Mucosa of rectum (tissue), 2 donors: ENCODE measurements around the gene MOB2.

Experiments
- H3K27ac ChIP-seq, 2 donors: one replicate each; pipeline ENCODE4 v1.7.0; 2013; ENCODE audit warnings: inconsistent platforms in 2 of 2, low read depth in 2 of 2, low read length in 2 of 2
- H3K27me3 ChIP-seq, 2 donors: one replicate each; pipeline ENCODE4 v1.7.0; 2013; ENCODE audit warnings: low read length in 2 of 2; ENCODE audit not compliant: control insufficient read depth in 2 of 2, insufficient read depth in 2 of 2
- H3K36me3 ChIP-seq, 2 donors: one replicate each; pipeline ENCODE4 v1.7.0; 2013; ENCODE audit warnings: low read length in 2 of 2; ENCODE audit not compliant: control insufficient read depth in 2 of 2, insufficient read depth in 2 of 2
- H3K4me1 ChIP-seq, 2 donors: one replicate each; pipeline ENCODE4 v1.7.0; 2013; ENCODE audit warnings: low read length in 2 of 2, mild to moderate bottlenecking in 1 of 2; ENCODE audit not compliant: control insufficient read depth in 2 of 2, insufficient read depth in 2 of 2
- H3K4me3 ChIP-seq, 2 donors: one replicate each; pipeline ENCODE4 v1.7.0; 2013; ENCODE audit warnings: low read length in 2 of 2
- H3K9ac ChIP-seq, 2 donors: one replicate each; pipeline ENCODE4 v1.7.0; 2013; ENCODE audit warnings: low read length in 2 of 2, low read depth in 1 of 2, mild to moderate bottlenecking in 1 of 2
- H3K9me3 ChIP-seq, 2 donors: one replicate each; pipeline ENCODE4 v1.7.0; 2013; ENCODE audit warnings: low read length in 2 of 2; ENCODE audit not compliant: control insufficient read depth in 2 of 2
- donor health status: healthy.
- donor health status: Normal muscosa, but diverticular disease.

The MOB2 gene

DNA sequence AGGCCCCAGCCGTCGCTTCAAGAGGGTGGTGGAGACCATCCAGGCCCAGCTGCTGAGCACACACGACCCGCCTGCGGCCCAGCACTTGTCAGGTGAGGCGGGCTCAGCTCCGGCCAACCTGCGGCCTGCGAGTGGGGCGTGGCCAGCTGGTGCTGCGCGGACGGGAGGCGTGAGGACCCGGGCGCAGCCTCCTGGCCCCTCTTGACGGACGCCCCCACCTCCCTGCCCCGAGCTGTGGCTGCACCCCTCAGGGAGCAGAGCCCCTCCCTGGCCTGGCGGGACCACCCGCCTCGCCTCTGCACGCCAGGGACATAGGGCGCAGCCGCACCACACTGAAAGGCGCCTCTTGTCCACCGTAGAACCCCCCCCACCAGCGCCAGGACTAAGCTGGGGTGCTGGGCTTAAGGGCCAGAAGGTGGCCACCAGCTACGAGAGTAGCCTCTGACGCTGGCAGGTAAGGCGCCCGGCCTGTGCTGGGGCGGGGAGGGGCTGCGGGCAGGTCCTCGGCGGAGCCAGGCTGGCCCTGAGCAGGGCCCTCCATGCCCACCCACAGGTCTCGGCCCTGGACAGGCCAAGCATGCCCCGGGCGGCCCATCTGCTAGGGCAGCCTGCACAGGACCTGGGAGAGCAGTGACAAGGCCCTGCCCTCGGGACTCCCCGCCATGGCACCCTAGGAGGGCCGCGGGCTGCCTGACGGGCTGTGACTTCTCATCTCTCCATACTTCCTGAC lies 29.8 kb downstream of the MOB2 start:
- H3K9me3 ChIP-seq = no peaks in the 10 kb centered on the region
- H3K27ac ChIP-seq = no peak overlapping the region
- peaks cover 6% of the 10 kb centered on the region in 2 donors for H3K4me1 ChIP-seq
- H3K27me3 ChIP-seq = peaks cover 2 to 3% of the 10 kb centered on the region in 2 donors
- H3K4me3 ChIP-seq = no peak overlapping the region
- no peak overlapping the region for H3K9ac ChIP-seq
- no peaks in the 10 kb centered on the region for H3K36me3 ChIP-seq

DNA sequence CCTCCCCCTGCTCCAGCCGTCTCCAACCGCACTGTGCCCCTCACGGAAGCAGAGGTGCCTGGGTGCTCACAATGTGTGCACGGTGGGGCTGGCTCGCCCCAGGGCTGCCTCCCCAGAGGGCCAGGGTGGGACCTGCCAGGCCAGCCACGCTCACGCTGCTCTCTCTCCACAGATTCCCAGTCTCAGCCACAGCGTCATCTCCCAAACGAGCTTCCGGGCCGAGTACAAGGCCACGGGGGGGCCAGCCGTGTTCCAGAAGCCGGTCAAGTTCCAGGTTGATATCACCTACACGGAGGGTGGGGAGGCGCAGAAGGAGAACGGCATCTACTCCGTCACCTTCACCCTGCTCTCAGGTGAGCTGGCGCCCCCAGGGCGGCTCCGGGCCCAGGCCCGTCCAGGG lies 30.4 kb downstream of the MOB2 start:
- H3K27ac ChIP-seq = no peak overlapping the region
- no peaks in the 10 kb centered on the region for H3K9me3 ChIP-seq
- peaks cover 6% of the 10 kb centered on the region in 2 donors for H3K4me1 ChIP-seq
- H3K36me3 ChIP-seq = no peaks in the 10 kb centered on the region
- no peak overlapping the region for H3K9ac ChIP-seq
- no peak overlapping the region for H3K4me3 ChIP-seq
- peaks cover 2 to 3% of the 10 kb centered on the region in 2 donors for H3K27me3 ChIP-seq

DNA sequence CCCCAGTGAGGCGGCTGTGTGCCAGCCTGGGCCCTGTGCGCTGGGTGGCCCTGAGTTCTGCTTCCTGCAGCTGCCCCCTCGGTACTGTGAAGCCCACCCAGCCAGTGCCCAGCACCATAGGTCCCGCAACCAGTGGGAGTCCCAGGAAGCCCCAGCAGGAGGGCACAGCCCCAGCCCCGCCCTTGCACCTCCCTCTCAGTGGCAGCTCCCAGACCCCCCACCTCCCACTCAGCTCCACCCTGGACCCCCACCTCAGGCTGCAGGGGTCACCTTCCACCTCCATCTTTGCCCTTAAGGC lies 30.9 kb downstream of the MOB2 start:
- H3K36me3 ChIP-seq = no peaks in the 10 kb centered on the region
- H3K27me3 ChIP-seq = peaks cover 2 to 3% of the 10 kb centered on the region in 2 donors
- no peak overlapping the region for H3K4me3 ChIP-seq
- H3K4me1 ChIP-seq = peaks cover 6% of the 10 kb centered on the region in 2 donors
- no peak overlapping the region for H3K27ac ChIP-seq
- no peak overlapping the region for H3K9ac ChIP-seq
- no peaks in the 10 kb centered on the region for H3K9me3 ChIP-seq

DNA sequence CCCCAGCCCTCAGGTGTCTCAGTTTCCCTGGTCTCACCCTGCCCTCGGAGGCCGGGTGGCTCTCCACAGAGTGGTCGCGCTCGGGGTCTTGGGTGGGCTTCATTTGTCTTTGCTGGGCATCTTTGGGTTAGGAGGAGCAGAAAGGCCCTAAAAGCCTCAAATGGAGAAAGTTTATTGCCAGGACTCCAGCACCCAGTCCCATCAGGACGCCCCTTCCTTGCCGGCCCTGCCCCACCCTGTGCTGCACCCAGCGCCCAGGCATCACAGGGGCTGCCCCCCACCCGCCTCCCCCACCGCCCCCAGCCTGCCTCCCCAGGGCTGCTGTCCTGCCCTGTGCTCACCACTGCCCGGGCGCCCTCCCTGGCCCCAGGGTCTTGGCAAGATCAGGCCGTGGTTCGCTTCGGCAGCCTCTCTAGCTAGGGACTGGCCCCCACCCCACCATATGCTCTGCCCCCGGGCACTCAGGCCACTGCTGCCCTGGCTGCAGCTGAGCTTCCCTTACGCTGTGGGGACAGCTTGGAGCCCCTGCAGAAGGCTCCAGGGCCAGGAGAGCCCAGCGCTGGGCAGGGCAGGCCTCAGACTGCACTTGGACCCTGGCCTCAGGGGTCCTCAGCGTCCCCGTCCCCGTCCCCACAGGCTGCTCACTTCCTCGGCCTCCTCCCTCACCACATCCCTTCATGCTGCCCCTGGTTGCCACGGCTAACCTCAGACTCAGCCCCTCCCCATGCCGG lies 31.4 kb downstream of the MOB2 start:
- no peaks in the 10 kb centered on the region for H3K36me3 ChIP-seq
- H3K27ac ChIP-seq = no peak overlapping the region
- peaks cover 6% of the 10 kb centered on the region in 2 donors for H3K4me1 ChIP-seq
- H3K27me3 ChIP-seq = peaks cover 2 to 3% of the 10 kb centered on the region in 2 donors
- no peak overlapping the region for H3K9ac ChIP-seq
- no peaks in the 10 kb centered on the region for H3K9me3 ChIP-seq
- H3K4me3 ChIP-seq = no peak overlapping the region

DNA sequence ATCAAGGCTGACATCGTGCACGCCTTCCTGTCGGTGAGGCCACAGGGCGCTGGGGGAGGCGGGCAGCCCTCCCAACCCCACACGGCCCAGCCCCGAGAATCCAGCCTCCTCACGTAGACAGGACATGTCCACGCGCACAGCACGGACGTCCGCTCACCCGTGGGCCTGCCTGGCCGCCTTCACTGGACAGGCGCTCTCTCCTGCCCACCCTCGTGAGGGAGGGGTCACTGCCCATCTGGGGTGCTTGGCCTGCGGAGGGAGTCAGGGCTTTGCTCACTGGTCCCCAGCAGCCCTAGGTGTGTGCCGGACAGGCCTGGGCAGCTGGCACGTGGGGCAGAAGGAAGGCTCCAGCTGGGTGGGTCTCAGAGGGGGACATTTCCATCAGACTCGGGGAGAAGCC lies 32.0 kb downstream of the MOB2 start:
- Histone ChIP-seq H3K9ac (no peak overlapping the region), H3K9me3 (no peaks in the 10 kb centered on the region), H3K36me3 (no peaks in the 10 kb centered on the region), H3K27ac (no peak overlapping the region), H3K27me3 (peaks cover 2 to 3% of the 10 kb centered on the region in 2 donors), H3K4me1 (peaks cover 6% of the 10 kb centered on the region in 2 donors), H3K4me3 (no peak overlapping the region)

DNA sequence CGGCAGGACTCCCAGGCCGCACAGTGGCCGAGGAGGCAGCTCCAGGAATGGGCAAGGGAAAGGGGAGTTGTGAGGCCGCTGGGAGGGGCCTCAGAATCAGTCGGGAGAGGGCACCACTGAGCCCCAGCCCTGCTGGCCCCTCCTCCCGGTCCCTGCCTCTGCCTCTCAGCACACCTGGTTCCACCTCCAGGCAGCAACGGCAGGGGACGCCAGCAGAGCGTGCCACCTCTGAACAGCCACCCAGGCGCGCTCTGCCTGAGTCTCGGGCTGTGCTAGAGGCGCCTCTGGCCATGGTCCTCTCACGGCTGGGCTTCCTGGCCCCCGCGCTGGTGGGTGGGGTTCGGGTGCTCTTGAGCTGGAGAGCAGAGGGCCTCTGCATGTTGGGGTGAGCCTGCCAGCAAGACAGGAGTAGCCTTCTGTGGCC lies 33.0 kb downstream of the MOB2 start:
- Histone ChIP-seq H3K4me3 (no peak overlapping the region), H3K27ac (no peak overlapping the region), H3K27me3 (peaks cover 2 to 3% of the 10 kb centered on the region in 2 donors), H3K9ac (no peak overlapping the region), H3K36me3 (no peaks in the 10 kb centered on the region), H3K9me3 (no peaks in the 10 kb centered on the region), H3K4me1 (peaks cover 5 to 6% of the 10 kb centered on the region in 2 donors)

DNA sequence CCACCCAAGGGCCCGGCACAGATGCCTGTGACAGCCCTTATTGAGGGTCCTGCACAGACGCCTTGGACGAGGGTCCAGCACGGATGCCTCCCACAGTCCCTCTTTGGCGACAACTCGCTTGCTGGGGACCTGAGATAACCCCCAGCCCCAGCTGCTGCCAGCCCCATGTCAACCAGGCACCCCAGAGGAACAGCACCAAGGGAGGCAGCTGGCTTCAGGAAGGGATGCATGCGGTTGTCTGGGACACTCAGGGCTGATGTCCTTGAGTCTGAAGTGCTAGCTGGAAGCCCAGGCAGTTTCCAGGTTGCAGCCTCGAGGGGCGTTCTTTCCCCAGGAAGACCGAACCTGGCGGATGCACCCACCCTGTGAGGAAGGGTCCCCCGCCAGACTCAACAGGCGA lies 33.8 kb downstream of the MOB2 start:
- Histone ChIP-seq H3K27ac (no peak overlapping the region), H3K36me3 (no peaks in the 10 kb centered on the region), H3K9me3 (no peaks in the 10 kb centered on the region), H3K27me3 (peaks cover 2 to 7% of the 10 kb centered on the region in 2 donors), H3K4me1 (peaks cover 0 to 2% of the 10 kb centered on the region in 2 donors), H3K9ac (no peak overlapping the region), H3K4me3 (no peak overlapping the region)

DNA sequence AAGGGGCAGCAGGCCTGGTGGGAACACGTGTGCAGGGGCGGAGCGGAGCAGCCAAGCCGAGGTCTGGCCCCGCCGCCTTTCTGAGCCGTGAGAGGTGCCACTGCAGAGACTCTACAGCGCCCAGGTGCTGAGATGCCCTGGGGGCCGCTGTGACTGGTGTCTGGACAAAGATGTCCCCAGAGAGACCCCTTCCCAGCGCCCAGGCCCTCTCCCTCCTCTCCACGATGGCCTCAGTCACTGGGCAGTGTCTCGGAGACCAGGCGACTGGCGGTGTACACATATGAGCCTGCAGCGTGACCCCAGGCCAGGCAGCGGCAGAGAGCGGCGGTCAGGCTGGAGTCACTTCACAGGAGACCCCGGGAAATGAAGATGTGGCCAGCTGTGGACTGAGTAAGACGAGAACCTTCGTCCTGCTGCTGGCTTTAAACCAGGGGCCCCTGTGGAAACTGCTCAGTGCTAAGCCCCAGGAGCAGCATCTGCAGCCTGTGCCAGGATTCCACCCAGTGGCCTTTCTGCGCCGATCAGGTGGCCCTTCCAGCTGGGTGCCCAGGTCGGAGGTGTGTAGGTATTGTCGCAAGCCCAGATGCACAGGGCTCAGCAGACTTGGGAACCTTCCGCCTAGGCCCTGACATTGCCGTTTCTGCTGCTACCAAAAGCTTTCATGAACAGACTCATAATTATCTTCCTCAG lies 34.7 kb downstream of the MOB2 start:
- no peak overlapping the region for H3K27ac ChIP-seq
- peaks cover 2 to 7% of the 10 kb centered on the region in 2 donors for H3K27me3 ChIP-seq
- no peak overlapping the region for H3K4me3 ChIP-seq

DNA sequence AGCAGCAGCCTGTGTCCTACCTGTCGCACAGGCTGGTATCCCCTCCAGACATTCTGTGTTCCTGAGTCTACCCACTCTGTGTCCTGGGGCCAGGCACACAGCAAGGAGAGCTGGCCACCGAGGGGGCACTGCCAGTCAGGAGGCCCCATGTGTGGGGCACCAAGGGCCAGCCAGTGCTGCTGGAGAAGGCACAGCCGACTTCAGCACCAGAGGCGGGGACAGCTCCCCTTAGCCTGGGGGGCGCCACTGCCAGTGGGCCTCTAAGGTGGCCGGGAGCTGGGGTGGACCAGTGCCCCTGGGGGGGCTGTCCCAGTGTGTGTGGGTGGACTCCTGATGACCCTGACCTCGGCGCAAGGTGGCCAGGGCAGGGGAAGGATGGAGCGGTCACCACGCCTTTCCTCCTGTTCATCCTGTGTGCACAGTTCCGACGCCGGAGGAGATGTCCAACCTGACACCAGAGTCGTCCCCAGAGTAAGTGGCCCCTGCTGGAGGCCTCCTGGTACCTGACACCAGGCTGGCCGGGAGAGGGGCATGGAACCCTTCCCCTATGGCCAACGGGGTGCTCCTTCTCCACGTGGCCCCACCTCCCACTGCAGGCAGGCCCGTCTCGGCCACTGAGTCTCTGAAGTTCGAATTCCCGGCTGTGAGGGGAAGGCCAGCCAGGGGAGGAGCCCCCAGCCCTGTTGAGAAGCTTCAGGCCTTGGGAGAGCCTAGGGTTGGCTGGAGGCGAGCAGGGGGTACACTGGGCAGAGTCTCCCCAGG lies 35.4 kb downstream of the MOB2 start:
- Histone ChIP-seq H3K27ac (no peak overlapping the region), H3K4me3 (no peak overlapping the region), H3K9me3 (no peaks in the 10 kb centered on the region), H3K9ac (no peak overlapping the region), H3K27me3 (peaks cover 2 to 7% of the 10 kb centered on the region in 2 donors), H3K4me1 (no peaks in the 10 kb centered on the region), H3K36me3 (no peaks in the 10 kb centered on the region)

More for the DNA sequence above, 34.7 kb downstream of the MOB2 start:
- peaks cover 0 to 2% of the 10 kb centered on the region in 2 donors for H3K4me1 ChIP-seq
- H3K36me3 ChIP-seq = no peaks in the 10 kb centered on the region
- H3K9ac ChIP-seq = no peak overlapping the region
- H3K9me3 ChIP-seq = no peaks in the 10 kb centered on the region
